ENCODE data around the gene FHDC1. TPM values are rescaled to one million over a fixed set of nuclear protein-coding genes. Genes with fewer than 3 reads are reported as not detected.

FHDC1 gene
- total and polyA plus RNA-seq, 9 donors: 0.30 to 4.0 (median 0.91) TPM

DNA sequence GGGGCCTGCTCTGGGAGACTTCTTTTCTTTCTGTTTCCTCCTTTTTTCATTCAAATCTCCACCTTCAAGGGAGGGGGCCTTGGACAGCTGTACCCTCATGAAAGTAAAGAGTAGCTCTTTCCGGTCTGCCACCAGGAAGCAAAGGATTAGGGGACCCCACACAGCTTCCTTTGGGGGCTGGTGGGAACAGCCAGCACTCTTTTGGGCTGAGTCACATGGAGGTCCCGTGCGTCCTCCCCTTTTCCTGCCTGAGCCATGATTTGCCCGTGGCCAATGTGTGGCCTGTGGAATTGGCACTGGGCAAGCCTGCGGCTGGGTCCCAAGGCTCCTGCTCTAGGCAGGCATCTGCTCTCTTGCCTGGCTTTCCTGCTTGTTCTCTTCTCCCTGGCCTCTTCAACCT is 65.5 kb downstream of the FHDC1 start:
- Histone ChIP-seq H3K4me3 (no peak overlapping the region), H3K36me3 (no peaks in the 10 kb centered on the region), H3K4me1 (ENCODE audit: insufficient read depth) (no peaks in the 10 kb centered on the region), H3K9me3 (no peaks in the 10 kb centered on the region), H3K27ac (no peak overlapping the region), H3K27me3 (no peaks in the 10 kb centered on the region)
- WGBS, 3 donors: 77 to 88% (median 87%) methylated on average over 5 of the region's 5 CpGs
- intact Hi-C loops (cut with DNase I): no loop called here
- no peak for DNase-seq
- TF ChIP-seq POLR2A (IDR thresholded peaks at IDR 0.05): no peak
- no peak for TF ChIP-seq EP300 (IDR thresholded peaks at IDR 0.05)

DNA sequence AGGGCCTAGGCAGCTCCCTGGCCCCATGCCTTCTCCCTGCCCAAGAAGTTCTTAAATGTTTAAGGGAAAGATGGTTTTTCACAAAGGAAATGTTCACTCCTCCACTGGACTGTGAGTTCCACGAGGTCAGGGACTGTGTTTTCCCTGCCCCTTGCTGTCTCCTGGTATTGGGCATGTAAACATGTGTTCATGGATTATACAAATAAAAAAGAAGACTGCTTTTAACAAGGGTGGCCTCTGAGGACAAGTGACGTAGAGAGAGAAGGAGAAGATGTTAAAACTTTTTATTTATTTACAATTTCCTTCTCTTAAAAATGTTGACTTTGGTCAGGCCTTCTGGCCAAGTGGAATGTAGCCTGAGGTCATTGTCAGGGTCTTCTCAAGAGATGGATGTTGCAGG is 66.0 kb downstream of the FHDC1 start:
- Histone ChIP-seq H3K4me3 (no peak overlapping the region), H3K36me3 (no peaks in the 10 kb centered on the region), H3K27me3 (no peaks in the 10 kb centered on the region), H3K9me3 (no peaks in the 10 kb centered on the region), H3K4me1 (ENCODE audit: insufficient read depth) (no peaks in the 10 kb centered on the region), H3K27ac (no peak overlapping the region)
- 7 to 18% (median 15%) methylated on average over 2 of the region's 2 CpGs for WGBS, 3 donors
- no peak for DNase-seq
- intact Hi-C loops (cut with DNase I): no loop called here
- TF ChIP-seq CTCF (IDR thresholded peaks at IDR 0.05): no peak
- no peak for TF ChIP-seq POLR2A (IDR thresholded peaks at IDR 0.05)
- TF ChIP-seq EP300 (IDR thresholded peaks at IDR 0.05): no peak

DNA sequence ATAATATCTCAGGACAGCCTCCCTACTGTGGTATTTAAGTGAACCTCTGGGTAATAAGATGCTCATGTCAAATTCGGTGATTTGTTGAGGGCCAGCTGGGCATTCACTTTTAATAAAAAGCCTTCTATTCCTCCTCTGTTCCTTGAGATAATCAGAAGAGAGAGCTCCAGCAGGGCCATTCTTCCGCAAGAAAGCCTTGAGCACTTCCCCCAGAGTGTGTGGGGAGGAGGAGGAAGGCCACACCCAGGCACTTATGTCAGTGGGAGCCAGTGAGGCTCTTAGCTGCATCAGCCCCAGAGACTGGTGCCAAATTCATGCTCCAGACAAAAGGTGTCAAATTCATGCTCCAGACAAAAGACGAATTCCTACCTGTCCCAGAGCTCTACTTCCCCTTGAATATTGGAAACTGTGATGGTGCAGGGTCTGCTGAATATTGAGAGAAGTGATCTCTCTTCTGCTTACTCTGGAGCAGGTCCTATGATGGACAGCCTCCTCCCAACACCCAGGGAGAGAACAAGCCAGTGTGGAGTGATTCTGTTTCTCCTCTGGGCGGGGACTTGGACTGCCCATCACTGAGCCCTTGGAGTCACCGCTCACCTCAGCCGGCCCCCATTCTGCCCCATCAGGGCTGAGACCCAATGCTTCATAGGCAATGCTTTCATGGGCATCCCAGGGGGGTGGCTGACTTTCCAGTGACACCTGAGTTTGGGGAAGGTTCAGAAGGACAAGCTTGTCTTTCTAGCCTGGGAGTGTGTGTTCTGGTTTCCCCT is 68.1 kb downstream of the FHDC1 start:
- no peak for DNase-seq
- Histone ChIP-seq H3K9me3 (no peaks in the 10 kb centered on the region), H3K4me1 (ENCODE audit: insufficient read depth) (no peaks in the 10 kb centered on the region), H3K27me3 (no peaks in the 10 kb centered on the region), H3K27ac (no peak overlapping the region), H3K4me3 (no peak overlapping the region), H3K36me3 (no peaks in the 10 kb centered on the region)
- WGBS, 3 donors: 76 to 77% (median 76%) methylated on average over 6 of the region's 6 CpGs
- intact Hi-C loops (cut with DNase I): no loop called here
- TF ChIP-seq CTCF (IDR thresholded peaks at IDR 0.05) (no peak), EP300 (IDR thresholded peaks at IDR 0.05) (no peak), POLR2A (IDR thresholded peaks at IDR 0.05) (no peak)

DNA sequence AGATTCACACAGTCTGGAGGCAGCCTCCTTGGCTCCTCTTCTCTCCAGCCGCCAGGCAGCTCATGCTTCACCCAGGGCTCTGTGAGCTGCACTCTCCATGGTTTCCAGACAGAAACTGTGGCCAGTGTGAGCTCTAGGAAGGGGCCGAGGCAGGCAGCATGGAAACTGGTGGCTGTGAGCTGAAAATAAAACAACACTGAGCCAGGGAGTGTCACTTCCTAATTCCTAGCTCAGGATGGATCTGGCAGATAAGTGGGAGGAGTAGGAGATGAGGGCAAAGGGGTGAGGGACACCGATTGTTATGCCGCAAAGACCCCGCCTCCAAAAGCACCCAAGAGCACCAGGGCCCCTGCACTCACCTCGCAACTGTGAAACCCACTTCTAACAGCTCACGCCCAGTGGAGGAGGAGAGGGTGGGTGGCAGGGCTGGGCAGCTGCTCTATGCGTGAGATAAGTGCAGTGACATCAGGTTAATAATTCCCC is 69.8 kb downstream of the FHDC1 start:
- H3K27me3 ChIP-seq: no peaks in the 10 kb centered on the region
- no peaks in the 10 kb centered on the region for H3K9me3 ChIP-seq
- H3K4me3 ChIP-seq: no peak overlapping the region
- H3K27ac ChIP-seq: no peak overlapping the region
- H3K4me1 ChIP-seq (ENCODE audit: insufficient read depth): no peaks in the 10 kb centered on the region
- TF ChIP-seq CTCF (IDR thresholded peaks at IDR 0.05) (no peak), POLR2A (IDR thresholded peaks at IDR 0.05) (no peak), EP300 (IDR thresholded peaks at IDR 0.05) (no peak)
- intact Hi-C loops (cut with DNase I): no loop called here
- DNase-seq: no peak
- 49 to 60% (median 51%) methylated on average over 8 of the region's 8 CpGs for WGBS, 3 donors
- H3K36me3 ChIP-seq: no peaks in the 10 kb centered on the region

DNA sequence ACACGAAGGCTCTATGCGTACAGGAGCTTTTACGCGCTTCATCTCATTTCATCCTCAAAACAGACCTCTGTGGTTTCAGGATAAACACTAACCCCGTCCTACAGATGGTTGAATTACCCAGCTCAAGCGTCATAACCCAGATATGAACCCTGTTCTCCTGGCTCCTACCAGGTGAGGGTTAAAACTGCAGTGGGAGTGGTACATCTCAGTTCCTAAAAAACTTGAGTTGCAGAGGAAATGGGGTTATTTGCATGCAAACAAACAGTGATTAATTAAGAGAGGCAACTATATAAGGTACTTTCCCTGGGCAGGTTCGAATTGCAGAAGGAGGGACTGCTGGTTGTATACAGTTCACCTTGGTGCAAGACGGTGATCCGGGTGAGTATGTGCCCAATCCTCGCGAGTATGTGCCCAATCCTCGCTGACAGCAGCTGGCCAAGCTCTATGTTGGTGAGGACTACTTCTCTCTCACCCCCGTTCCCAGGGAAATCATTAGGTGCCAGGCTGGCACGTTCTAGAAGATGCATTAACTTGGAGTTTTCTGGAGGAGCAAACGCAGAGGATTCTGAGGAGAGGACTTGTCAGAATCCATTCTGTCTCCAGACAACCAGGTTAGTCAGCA is 72.6 kb downstream of the FHDC1 start:
- Histone ChIP-seq H3K27me3 (no peaks in the 10 kb centered on the region), H3K4me1 (ENCODE audit: insufficient read depth) (no peaks in the 10 kb centered on the region), H3K27ac (no peak overlapping the region), H3K9me3 (no peaks in the 10 kb centered on the region), H3K4me3 (no peak overlapping the region), H3K36me3 (no peaks in the 10 kb centered on the region)
- TF ChIP-seq CTCF (IDR thresholded peaks at IDR 0.05) (no peak), EP300 (IDR thresholded peaks at IDR 0.05) (no peak), POLR2A (IDR thresholded peaks at IDR 0.05) (no peak)
- no peak for DNase-seq
- WGBS, 3 donors: 83 to 87% (median 86%) methylated on average over 15 of the region's 15 CpGs
- intact Hi-C loops (cut with DNase I): no loop called here
